SH-SY5Y (cell line): ENCODE results near the gene ATF6.

Source experiments
- GATA2 ChIP-seq: IDR thresholded peaks from 2 replicates; pipeline ENCODE4 v1.6.1; 2011; ENCODE audit warnings: mild to moderate bottlenecking, low read depth, low read length
- GATA3 ChIP-seq: IDR thresholded peaks from 2 replicates; pipeline ENCODE4 v1.6.1; 2011; ENCODE audit warnings: low read depth, mild to moderate bottlenecking, low read length, moderate library complexity

ATF6 gene

DNA sequence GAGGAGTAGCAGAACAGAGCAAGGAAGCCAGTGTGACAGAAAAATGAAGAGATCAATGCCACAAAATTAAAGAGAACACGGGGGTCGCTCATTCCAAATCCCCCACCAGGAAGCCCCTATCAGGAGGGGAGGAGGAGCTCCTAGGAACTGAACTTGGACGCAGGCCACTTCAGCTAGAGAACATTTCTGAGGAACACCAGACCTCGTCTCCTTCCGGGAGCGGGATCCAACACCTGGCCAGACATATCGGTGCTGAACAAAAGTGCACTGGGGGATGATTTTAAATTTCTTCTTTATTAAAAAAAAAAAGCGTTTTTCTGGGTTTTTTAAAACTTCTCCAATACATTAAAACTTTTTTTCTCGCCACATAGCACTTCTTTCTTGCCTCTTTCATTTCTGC, 216.8 kb downstream of the ATF6 start:
- TF ChIP-seq GATA3, result no peak
- TF ChIP-seq GATA2, result no peak

DNA sequence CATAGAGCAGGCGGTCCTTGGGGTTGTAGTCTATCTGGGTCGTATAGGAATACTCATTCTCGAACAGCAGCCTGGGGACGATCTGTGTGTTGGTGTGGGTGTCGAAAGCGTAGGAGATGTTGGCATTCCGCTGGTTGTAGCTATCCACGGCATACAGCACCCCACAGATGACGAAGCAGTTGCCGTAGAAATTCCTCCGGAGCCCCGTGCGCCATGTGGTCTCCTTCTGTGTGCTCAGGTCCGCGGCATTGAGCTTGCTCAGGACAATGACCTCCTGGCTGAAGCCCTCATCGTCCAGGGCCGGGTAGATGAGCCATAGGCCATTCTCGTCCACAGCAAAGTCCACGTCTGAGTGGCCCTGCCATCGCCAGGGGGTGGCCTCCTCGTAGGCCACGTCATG, 217.6 kb downstream of the ATF6 start:
- TF ChIP-seq GATA3, result no peak
- no peak for TF ChIP-seq GATA2

DNA sequence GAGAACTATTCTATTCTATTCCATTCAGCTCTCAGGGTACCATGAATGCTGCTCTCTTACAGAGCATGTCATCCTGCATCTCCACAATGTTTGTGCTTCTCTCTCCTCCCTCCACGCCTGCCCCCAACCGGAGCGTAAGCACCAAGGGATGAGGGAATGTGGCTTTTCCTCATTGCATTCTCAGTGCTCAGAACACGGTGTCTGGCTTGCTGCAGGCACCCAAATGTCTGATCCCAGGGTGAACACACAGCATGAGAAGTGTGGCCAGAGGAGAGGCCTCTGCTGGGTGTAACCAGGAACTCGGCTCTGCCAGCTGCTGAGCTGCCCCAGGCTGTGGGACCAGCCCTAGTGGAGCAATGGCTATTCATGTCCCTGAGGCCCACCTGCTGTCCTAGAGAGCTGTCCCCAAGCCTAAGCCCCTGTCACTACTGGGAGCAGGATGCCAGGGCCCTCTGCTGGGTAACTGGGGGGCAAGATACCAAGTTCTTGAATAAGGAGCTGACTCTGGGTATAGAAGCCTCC, 219.2 kb downstream of the ATF6 start:
- TF ChIP-seq GATA2 (no peak), GATA3 (no peak)

DNA sequence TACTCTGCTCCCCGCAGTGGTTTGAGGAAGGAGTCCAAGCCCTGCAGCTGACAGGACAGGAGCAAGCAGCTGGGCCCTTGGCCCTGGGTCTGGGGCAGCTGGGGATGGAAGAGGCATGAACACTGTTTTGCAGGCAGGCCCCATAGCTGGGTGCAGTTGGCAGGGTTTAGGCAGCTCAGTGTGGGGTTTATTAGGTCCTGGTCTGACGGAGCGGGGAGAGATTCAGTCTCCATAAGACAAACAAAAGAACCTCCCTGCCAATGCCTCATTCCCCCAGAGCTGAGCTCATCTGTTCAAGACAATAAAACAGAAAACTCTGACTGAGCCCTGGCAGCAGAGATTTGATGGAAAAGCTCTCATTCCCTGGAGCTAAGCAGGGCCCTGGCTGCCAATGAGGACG, 220.2 kb downstream of the ATF6 start:
- TF ChIP-seq GATA2 (no peak), GATA3 (no peak)

DNA sequence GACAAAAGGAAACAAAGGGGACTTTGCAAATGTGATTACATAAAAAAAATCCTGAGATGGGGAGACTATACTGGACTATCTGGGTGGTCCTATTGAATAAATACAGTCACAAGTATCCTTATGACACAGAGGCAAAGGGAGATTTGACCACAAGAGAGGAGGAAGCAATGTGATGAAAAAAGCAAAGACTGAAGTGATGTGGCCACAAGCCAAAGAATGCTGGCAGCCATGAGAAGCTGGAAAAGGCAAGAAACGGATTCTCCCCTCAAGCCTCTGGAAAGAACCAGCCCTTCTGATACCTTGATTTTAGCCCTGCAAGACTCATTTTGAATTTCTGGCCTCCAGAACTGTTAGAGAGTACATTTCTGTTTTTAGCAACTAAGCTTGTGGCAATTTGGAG, 221.2 kb downstream of the ATF6 start:
- TF ChIP-seq GATA3, result no peak
- TF ChIP-seq GATA2, result no peak

DNA sequence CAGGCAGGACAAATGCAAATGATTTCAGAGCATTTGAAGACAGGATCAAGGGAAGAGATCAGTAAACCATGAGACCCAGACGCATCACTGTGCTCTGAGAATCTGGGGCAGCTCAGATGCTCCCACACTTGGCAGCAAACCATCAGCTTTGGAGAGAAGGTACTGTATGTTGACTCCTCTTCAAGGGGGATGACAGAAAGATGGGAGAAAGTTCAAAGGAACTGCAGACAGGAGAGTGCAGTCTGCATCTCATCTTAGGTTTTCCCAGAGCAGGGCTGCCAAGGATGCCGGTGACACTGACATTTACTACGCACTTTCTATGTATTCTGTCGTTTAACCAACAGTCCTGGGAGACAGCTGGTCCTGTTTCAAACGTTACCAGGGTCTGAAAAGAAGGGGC, 221.8 kb downstream of the ATF6 start:
- TF ChIP-seq GATA2 (no peak), GATA3 (no peak)

DNA sequence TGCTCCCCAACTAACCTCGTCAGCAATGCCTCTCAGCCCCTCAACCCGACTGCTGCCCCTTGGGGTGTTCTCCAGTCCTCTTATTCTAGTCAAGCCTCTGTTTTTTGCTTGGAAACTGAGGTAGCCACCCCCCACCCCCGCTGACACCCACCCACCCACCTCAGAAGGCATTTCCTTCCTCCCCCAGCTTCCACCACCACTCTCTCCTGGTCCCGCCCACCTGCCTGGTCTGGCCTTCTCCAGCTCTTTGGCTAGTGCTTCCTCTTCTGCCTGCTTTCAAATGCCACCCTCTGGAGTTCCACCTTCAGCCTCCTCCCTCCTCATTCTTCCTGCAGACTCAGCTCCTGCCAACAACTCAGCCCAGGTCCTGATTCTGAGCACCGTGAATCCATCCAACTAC, 222.3 kb downstream of the ATF6 start:
- TF ChIP-seq GATA2 (no peak), GATA3 (no peak)

DNA sequence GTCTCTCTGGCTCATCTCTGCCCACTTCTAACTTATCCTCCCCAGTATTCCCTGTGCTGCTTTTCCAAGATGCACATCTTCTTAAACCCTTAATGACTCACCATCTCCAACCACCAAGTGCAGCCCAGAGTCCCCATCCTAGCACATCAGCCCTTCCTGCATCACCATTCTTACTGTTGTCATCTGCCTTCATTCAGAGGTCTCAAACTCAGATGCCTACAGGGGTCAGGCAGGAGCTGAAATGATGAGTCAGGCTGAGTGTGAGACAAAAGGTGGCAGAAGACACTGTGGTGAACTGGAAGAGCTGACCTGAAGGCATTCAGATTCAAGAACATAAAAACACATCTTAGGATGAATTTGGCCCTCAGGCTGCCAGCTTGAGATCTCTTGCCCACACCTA, 223.0 kb downstream of the ATF6 start:
- no peak for TF ChIP-seq GATA2
- TF ChIP-seq GATA3, result no peak

DNA sequence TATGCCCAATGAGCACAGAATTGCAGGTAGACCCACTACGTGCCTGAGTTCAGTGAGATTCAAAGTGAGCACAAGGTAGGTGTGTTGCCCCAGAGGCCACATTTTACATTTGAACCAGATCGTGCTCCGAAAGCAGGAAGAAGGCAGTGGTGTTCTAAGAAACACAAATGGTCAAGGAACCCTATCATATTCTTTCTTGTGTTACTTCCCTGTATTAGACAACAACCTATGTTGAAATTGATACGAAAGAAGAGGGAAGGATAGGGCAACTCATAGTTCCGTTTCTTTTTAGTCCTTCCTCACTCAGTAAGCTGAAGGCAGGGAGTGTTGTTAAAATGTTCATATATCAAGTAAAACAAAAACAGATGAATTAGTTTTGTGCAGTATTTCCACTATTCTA, 223.7 kb downstream of the ATF6 start:
- TF ChIP-seq GATA3 (no peak), GATA2 (no peak)

DNA sequence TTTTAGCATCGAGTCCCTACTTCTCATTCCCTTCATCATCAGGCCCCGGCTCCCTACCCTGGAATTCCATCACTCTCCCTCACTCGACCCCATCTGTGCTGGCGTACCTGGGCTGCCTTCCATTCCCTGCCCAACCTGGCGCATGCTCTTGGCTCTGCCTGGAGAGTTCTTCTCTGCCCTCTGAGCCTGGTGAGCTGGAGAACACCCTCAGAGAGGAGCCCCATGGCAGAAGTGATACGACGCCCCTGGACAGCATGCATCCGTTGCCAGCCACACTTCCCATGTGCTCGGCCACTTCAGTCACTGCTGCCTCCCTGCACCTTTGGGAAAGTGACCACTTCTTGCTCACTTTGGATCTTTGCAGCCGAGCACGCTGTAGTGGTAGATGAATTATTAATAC, 227.5 kb downstream of the ATF6 start:
- TF ChIP-seq GATA3 (no peak), GATA2 (no peak)

DNA sequence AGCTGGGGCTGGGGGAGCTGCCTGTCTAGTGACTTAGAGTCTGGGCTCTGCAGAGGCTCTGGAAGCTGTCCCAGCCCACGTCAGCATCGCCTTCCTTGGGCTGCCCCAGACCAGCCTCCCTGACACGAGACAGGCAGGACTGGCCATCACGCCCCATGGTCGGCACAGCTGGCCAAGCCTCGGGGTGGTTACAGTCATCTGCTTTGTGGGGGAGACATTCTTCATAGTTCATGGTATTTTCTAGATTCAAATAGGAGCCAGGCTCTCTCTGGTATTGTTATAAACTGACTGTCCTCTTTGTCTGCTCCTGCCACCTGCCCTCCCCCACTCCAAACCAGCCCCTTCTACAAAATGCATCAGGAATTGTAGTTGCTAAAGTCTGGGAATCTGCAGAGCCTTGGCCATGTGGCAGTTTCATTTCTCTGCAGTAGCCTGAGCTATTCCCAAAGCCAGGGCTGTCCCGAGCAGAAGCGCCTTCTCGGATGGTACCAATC, 228.1 kb downstream of the ATF6 start:
- TF ChIP-seq GATA3 (no peak), GATA2 (no peak)

DNA sequence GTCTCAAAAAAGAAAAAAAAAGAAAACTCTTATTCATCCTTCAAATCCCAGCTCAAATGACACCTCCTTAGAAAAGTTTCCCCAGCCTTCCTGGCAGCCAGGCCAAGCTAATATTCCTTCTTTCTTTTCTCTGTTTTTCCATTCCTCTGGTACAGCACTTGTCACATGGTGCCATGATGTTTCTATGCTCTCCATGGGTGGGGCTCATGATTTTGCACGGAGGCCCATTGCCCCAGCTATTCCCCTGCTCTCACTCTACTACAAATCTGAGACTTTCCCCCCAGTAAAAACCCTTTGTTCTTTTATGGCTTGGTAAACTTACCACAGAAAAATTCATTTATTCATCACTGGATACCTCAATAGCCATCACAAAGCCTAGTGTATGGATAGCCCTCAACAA, 231.0 kb downstream of the ATF6 start:
- TF ChIP-seq GATA2, result no peak
- TF ChIP-seq GATA3, result no peak

DNA sequence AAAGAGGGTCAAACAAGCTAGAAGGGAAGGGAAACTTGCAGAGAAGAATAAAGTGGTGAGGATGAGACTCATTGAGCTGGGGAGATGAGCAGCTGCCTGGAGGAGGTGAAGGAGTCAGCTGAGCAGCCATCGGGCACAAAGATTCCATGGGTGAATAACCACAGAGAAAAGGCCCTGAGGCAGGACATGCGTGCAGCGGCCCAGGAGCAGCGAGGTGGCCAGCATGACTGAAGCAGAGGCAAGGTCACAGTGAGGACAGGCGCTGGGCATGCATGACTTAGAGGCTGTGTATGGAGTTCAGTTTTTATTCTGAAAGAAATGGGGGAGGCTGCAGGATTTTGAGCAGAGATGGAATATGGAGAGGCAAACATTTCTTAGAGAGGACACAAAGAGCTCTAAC, 232.7 kb downstream of the ATF6 start:
- TF ChIP-seq GATA3 (no peak), GATA2 (no peak)

DNA sequence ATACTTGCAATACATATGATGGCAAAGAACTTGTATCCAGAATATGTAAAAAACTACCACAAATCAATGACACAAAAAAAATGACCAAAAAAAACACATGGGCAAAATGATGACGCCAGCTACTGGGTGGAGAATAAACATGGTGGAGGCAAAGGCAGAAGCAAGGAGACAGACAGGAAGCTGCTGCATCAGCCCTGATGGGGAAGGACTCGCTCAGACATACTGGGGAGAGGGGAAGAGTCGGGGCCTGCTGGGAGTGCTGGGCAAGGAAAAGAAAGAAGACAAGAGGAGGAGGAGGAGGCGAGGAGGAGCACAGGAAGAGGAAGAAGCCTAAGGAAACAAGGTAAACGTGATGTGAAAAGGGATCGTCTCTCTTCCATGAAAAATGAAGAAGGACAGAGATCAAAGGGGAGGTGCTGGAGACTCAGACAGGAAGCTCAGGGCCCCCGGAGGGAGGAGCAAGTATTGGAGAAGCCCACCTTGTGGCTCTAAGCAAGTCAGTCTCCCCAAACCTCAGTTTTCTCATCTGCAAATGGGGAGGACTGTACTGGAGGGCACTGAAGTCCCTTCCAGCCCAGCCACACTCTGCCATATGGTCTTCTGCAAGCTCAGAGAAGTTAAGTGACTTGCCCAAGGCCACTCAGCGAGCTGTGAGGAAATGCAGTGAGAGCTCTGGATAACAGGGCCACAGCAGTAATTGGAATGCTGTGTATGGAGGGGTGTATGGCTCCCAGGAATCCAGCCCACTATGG, 233.4 kb downstream of the ATF6 start:
- no peak for TF ChIP-seq GATA2
- no peak for TF ChIP-seq GATA3

DNA sequence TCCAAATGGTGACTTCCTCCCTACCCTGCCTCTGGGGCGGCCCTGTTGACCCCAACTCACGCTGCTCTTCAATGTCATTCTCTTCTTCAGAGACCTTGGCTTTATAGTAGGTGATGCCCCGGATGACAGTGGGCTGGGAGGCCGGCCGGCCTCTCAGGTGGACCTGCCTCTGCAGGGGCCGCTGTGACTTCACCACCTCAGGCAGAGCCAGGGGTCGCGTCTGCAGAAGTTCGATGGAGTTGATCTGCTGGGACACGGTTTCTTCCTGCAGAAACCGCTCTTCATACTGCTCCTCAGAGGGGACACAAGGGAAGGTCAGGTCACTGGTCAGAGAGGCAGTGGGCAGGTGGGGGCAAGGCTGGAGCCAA, 233.9 kb downstream of the ATF6 start:
- no peak for TF ChIP-seq GATA3
- no peak for TF ChIP-seq GATA2
